ENCODE data around the gene KCP.

KCP gene

DNA sequence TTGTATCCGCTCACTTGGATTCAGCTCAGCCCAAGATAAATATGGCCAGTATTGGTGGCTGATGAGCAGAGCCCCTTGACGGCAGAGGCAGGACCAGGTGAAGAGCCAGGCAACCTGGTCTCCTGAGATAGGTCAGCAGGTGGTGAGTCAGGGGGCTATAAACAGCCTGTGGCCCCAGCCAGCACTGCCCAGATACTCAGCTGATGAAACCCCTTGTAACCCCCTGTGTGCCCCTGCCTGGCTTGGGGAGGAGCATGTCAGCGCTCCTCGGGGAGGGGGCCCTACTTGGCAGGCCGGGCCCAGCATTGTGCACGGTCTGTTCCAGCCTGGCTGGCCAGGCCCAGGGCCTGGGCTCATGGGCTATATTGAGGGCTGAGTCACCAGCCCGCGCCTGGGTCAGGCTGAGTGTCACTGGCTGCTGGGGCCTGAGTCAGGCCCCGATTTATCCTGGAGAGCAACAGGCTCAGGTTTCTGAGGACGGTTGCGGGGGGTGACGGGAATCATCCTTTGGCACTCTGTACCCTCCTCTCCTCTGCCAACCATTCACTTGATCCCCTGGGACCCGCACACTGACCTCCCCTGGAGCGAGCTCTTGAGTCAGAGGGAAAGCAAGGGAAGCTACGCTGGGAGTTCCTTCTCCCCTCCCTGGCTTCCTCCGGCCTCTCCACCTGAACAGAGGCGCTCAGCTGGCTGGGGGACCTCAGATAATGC is 83.1 kb downstream of the KCP start:
- no peak for DNase-seq (ENCODE audit: low read depth)

DNA sequence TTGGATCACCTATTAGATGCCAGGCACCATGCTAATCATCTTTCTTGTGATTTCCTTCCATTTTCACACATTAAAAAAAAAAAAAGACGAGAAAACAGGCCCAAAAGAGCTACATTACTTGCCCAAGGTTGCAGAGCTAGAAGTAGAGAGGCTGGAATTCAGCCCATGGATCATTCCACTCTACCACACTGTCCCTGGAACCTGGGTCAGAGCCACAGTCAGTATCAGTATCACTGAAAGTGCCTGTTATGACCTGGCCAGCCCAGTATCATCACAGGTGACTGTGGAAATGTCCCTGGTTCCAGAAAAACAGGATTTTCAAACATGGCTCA is 83.6 kb downstream of the KCP start:
- no peak for DNase-seq (ENCODE audit: low read depth)

Data from T-helper 22 cell (primary cell).